GM12873 (cell line): Measurements from ENCODE around the gene PPFIA1.

Source experiments
- TF ChIP-seq, protein P1 (sequence below): IDR thresholded peaks from 2 replicates; pipeline ENCODE4 v1.5.1; 2012; ENCODE audit warnings: low read depth, mild to moderate bottlenecking, moderate library complexity, low read length, control low read depth; ENCODE audit not compliant: insufficient read depth; ENCODE audit errors: missing control alignments

PPFIA1 gene

DNA sequence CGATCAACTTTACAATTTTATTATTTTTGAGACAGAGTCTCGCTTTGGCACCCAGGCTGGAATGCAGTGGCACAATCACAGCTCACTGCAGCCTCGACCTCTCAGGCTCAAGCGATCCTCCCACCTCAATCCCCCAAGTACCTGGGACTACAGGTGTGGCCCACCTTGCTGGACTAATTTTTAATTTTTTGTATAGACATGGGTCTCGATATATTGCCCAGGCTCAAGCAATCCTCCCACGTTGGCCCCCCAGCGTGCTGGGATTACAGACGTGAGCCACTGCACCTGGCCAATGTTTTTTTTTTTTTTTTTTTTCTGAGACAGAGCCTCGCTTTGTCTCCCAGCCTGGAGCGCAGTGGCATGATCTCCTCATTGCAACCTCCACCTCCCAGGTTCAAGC, 2.0 kb upstream of the PPFIA1 start:
- TF ChIP-seq, protein P1, sequence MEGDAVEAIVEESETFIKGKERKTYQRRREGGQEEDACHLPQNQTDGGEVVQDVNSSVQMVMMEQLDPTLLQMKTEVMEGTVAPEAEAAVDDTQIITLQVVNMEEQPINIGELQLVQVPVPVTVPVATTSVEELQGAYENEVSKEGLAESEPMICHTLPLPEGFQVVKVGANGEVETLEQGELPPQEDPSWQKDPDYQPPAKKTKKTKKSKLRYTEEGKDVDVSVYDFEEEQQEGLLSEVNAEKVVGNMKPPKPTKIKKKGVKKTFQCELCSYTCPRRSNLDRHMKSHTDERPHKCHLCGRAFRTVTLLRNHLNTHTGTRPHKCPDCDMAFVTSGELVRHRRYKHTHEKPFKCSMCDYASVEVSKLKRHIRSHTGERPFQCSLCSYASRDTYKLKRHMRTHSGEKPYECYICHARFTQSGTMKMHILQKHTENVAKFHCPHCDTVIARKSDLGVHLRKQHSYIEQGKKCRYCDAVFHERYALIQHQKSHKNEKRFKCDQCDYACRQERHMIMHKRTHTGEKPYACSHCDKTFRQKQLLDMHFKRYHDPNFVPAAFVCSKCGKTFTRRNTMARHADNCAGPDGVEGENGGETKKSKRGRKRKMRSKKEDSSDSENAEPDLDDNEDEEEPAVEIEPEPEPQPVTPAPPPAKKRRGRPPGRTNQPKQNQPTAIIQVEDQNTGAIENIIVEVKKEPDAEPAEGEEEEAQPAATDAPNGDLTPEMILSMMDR, result no peak

DNA sequence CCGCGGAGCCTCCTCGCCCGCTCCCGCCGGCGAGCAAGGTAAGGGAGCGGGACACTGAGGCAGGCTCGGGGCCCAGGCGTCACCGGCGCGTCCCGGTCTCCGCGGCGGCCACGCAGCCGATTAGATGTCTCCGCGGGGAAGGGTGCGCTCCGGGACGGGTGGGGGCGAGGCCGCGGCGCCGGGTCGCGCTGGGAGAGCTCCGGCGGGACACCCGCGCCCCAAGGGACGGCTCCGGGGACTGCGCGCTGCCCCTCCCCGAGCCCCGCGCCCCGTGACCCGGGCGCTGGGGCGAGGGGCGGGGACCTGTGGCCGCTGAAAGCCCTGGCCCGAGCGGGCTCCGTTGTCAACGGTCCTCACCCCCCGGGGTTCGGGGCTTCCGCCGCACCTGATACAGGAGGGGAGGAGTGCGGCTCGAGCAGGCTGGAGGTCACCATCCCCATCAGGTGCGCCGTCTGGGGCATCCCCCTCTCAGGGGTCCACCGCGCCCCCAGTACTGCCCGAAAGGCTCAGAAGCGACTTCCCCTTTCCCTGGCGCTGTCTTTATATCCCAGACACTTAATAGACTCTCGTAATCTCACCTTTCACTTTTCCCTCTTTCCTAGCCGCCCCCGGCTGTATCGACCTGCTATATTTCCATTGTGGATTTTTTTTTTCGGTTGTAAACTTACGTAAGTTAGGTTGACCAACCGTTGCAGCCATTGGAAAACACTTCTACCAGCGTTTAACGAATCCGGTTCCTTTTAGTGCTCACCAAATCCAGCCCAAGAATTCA, 573 bp downstream of the PPFIA1 start:
- TF ChIP-seq, protein P1, result no peak

DNA sequence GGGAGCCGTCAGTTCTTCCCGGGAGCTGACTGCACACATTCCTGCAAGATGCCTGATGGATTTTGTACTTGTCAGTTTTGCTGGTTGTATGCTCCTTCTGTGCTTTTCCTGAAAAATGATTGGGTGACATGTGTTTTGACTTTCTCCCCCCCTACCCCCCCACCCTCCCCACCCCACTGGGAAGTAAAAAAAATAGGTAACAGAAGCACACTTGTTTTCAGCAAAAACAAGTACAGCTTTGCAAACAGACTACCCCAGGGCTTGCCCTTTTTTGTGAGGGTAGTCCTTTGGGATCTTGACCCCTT, 1.1 kb downstream of the PPFIA1 start:
- TF ChIP-seq, protein P1, result no peak

DNA sequence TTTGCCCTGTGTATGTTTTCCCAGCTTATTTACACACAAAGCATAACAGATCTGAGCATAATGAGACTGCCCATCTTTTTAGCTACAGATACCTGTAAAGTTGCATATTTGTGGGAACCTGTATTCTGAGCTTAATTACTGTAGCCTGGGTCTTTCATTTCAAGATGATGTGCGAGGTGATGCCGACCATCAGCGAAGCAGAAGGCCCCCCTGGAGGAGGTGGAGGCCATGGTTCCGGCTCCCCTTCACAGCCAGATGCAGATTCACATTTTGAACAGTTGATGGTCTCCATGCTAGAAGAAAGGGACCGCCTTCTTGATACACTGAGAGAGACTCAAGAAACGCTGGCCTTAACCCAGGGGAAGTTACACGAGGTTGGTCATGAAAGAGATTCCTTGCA, 1.5 kb downstream of the PPFIA1 start:
- TF ChIP-seq, protein P1, result no peak

DNA sequence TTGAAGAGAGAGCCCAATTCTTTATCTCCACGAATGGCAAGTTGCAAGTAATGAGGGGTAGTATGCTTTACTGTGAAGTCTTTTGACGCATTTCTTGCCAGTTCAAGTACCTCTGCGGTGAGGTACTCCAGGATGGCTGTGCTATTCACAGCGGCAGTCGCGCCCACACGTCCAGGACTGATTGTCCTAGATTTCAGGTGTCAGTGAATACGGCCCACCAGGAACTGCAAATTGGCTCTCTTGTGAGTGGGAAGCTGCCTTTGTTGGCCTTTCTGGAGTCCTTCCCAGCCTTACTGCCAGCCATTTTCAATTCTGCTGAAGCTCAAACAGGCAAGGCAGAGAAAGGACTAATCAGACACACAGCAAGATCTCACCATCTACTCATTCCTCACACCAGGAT, 8.5 kb downstream of the PPFIA1 start:
- TF ChIP-seq, protein P1, result no peak

DNA sequence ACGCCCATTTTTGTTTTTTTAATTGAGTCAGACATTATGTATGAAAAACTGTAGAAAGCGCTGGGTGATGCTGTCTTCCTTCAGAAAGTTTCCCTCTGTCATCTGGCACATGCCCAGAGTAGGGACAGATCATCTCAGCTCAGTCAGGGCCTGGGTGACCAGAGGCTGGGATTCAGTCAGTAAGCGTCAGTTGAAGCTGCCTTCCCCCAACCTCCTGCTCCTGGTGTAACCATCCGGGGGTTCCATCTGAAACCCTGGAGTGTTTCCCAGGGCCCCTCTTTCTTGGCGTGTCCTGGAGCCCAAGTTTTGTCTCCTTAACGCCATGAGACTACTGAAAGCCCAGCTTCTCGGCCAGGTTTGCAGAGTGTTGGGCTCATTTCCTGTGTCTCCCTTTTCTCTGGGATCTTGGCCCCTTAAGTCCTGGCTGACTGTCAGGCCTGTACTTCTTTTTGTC, 10.7 kb downstream of the PPFIA1 start:
- TF ChIP-seq, protein P1, result no peak

DNA sequence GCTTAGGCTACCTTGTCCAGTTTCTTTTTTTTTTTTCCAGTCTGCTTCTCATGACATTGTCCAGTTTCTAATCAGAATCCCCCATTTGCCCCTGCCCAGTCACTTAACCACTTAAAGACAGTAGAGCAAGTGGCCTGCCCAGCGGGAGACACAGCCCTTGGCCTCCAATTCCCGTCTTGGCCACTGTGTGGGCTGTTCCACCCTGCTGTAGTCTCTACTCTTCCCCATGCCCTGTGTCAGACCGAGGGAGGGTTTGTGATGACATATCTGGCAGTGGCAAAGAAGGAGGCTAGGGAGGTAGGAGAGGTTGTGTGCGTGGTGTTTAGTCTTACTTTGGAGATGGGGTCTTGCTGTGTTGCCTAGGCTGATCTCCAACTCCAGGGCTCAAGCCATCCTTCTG, 11.5 kb downstream of the PPFIA1 start:
- TF ChIP-seq, protein P1, result no peak

DNA sequence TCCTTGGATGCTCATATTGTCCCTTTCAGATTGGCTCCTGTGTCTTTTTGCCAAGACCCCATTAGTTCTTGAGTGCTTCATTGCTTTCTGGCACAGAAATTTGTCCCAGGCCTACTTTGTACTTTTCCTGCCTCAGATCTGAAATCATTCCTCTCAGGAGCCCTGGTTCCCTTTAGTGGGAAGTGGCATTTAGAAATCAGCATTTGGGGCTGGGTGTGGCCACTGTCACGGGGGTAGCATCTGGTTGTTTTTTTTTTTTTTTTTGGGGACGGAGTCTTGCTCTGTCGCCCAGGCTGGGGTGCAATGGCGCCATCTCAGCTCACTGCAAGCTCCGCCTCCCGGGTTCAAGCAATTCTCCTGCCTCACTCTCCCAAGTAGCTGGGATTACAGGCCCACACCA, 18.2 kb downstream of the PPFIA1 start:
- TF ChIP-seq, protein P1, result no peak
